GM18507 (cell line): ENCODE data around the gene CRACDL.

Source experiments
- DNase-seq: peaks from one replicate; pipeline ENCODE4 v3.0.0; 2011; ENCODE audit warnings: low read depth; ENCODE audit not compliant: insufficient read length; ENCODE audit errors: extremely low spot score
- FAIRE-seq: peaks from 2 replicates; lab custom pipeline; 2011; peaks lifted over from hg19 to GRCh38; lab: Jason Lieb, UNC

CRACDL gene

DNA sequence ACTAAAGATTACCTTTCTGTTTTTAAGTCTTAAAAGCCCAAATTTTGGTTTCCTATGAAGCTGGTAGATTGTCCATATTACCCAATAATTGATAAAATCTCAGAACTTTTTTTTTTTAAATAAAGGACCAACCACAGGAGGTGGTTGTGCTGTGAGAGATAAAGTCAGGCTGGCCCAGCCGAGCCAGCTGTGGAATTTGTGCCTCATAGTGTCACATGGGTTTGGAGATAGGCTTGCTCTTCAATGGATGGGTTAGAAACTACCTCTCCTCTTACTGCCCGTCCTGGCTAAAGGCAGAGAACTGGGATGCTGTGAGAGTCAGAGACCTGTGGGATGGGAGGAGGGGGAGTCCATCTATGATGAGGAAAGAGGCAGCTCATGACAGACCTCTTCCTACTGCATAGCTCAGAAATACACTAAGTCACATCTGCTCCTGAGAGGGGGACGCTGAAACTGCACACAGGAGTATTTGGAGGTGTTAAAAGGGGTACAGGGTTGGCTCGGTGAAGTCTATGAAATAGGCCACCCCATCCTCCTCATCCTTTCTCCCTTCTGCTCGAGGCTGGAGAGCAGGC lies 105.4 kb downstream of the CRACDL start:
- FAIRE-seq = no peak
- DNase-seq = no peak

DNA sequence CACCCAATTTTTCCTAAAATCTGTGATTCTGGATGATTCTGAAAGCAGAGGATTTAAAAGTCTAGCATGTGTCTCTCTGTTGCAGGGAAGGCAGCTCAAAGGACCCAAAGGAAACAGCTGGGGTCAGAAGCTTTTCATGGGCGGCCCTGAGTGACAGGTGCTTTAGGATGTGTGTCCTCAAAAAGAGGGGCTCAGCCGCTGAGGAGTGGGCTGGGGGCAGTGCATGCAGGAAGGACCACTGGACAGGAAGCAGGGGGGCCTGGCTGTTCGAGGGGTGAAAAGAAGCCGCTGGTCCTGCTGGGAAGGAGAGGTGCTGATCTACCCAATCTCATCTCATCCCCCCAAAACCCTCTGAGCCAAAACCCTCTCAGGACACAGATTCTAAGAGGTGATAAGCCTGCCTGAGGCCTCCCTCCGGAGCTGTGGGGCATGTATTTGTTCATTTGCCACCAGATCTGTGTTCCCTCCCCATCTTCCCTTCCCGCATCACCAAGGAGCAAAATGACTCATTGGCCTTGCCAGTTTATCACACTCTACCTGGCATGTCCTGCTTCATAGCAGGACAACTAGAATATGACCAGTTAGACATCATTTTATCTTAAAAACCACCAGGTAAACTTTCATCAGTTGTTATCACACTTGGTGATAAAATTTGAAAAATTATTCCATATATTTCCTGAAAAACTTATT lies 106.3 kb downstream of the CRACDL start:
- FAIRE-seq (no peak), DNase-seq (no peak)

DNA sequence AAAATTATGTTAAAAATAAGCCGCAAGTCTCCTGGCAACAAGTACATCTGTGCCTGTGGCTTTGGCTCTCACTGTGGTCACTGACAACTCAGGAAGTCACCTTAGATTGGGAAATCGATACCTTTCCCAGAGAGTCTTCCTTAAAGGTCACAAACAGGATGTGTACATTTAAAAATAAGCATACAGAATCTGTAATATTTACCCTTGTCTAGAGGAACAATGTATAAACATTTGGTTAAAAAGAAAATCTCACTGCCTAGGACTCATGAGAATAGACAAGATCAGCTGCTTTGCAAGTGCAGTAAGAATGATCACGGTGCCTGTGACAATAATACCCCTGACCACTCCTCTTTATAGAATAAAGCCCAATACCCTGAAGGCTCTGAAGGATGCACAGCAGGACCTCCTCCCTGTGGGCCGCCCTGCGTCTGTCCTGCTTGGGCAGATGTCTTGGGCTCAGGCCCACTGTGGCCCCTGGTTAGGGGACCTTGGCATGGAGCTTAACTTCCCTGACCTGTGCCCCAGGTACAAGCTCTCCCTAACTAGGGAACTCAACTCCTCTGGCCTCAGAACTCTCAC lies 107.1 kb downstream of the CRACDL start:
- DNase-seq (no peak), FAIRE-seq (no peak)

DNA sequence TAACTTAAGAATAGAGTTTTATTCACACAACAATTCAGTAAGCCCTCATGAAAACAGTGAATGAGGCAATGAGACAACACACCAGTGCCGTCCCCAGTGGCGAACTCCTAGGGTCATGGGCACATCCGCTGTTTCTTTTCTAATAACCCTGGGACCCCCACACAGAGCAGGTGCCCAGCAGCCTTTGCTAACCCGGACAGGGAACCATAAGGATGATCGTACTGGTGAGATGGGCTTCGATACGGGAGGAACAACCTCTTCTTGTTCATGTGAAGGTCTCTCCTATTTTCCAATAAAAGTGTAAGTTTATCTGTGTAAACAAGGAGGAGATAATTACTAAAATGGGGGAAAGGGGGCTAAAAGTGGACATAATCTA lies 107.7 kb downstream of the CRACDL start:
- no peak for FAIRE-seq
- DNase-seq = no peak

DNA sequence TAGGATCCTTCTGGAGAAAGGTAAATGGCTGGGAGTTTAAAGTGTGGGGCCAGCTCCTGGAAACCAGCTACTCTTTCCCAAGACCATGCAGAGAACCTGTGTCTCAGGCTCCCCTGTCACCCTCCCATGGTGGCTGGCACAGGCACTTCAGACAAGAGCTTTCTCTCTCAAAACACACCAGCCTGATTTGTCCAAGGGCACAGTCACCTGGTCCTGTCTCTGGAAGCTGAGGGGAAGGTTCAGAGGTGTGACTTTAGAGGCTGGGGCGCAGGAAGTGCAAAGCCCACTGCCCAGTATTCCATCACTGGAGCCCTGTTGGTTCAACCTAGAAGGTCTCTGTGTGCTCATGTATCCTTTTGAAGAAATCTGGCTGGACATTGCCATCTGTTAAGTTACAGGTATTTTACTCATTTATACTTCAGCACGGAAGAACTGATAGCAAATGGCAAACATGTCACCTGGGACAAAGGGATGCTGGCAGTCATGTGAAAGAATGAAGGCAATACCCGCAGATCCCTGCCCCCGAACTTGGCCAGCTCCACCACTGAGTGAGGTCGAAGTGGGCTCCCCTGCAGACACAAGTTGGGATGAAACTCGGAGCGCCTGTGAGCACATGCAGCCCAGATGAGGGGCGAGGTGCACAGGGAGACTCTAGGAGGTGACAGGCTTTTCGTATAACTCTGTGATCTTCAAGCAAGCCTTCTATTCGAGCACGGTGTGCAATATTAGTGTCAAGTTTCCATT lies 108.2 kb downstream of the CRACDL start:
- DNase-seq = no peak
- no peak for FAIRE-seq

- no peak for DNase-seq
- no peak for FAIRE-seq
Measured at GRCh38 chr2:98826856-98827255, 109.2 kb downstream of the CRACDL start.

GRCh38 chr2:98825858-98826257 lies 110.2 kb downstream of the CRACDL start:
- DNase-seq (no peak), FAIRE-seq (no peak)

GRCh38 chr2:98825404-98825803 lies 110.6 kb downstream of the CRACDL start:
- FAIRE-seq = no peak

DNA sequence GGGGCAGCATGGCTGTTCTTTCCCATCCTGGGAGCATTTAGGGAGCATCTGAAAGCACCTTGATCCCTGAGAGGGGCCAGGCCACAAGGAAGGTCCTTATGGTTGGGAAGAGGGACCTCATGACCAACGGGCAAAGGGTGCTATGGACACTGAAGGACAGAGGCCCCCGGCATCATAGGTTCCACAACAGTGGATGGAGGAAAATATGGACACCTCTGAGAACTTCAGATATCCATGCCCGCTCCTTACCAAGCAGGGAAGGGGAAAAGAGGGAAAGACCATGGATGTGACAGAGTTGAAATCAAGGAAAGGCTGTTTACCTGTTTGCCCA lies 111.0 kb downstream of the CRACDL start:
- DNase-seq (no peak), FAIRE-seq (no peak)

More at GRCh38 chr2:98825404-98825803, 110.6 kb downstream of the CRACDL start:
- DNase-seq = no peak

GRCh38 chr2:98824256-98825019 lies 111.6 kb downstream of the CRACDL start:
- DNase-seq = no peak
- no peak for FAIRE-seq

GRCh38 chr2:98823196-98824170 lies 112.5 kb downstream of the CRACDL start:
- FAIRE-seq (no peak), DNase-seq (no peak)

GRCh38 chr2:98822301-98823164 lies 113.5 kb downstream of the CRACDL start:
- DNase-seq (no peak), FAIRE-seq (no peak)

DNA sequence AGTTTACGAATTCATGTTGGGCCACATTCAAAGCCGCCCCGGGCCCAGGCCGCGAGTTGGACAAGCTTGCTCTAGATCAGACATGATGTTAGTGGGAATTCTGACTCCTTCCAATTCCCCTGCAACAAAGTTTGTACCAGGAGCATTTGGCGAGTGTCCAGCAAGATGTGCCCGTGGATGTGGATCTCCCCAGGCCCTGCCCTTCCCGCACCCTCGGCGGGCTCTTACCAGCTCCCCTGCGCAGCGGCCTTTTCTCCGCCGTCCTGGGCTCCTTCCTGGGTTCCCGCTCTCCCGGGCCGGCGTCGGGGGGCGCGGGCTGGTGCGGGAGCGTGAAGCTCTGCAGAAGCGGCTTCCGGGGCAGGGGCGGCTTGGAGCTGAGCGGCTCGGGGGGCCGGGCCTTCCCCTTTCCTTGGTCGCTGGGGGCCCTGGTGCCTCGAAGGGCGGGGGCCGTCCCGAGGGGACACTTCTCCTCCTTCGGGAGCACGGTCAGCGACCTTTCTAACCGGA lies 114.3 kb downstream of the CRACDL start:
- FAIRE-seq = no peak

GRCh38 chr2:98819231-98819766 lies 116.7 kb downstream of the CRACDL start:
- FAIRE-seq (no peak), DNase-seq (no peak)

More for the DNA sequence above, 114.3 kb downstream of the CRACDL start:
- DNase-seq = no peak

GRCh38 chr2:98818164-98818563 lies 117.9 kb downstream of the CRACDL start:
- FAIRE-seq = no peak
- DNase-seq = no peak

DNA sequence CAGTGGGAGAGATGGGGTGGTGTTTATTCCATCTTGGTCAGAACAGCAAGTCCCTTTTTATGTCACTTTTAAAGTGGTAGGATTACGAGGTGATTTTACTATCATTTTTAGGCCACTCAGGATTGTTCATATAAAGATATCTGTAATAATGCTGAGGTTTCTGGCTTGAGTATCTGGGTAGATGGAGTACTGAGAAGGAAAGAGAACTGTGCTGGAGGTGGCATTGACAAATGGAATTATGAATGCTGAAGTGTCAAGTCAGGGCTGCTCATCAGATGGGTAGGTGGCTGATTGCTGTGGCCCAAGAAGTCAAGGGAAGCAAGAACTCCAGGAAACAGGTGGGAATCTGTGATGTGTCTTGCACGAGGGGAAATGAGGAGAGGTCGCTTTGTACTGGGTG lies 119.7 kb downstream of the CRACDL start:
- FAIRE-seq (no peak), DNase-seq (no peak)

DNA sequence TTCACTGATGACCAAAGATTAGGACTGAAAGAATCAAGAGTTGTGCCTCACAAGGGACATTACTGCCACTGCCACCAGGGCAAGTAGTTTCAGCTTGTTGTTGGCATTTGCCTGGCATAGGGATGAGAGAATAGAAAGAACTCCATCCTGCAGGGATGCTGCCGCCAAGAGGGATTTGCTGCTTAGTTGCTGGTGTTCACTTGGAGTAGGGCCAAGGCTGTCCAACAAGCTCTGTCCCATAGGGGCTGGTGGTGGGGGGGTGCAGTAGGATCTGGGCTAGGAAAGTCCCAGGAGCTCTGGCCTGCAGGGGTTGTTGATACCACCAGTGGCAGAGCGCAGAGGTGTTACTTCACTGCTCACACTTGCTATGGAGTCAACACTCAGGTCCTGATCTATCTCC lies 120.2 kb downstream of the CRACDL start:
- DNase-seq = no peak
- FAIRE-seq = no peak
